Tongue (tissue), 3 donors: ENCODE measurements around the gene TMEM132C. TPM values are rescaled to one million over a fixed set of nuclear protein-coding genes. Genes with fewer than 3 reads are reported as not detected.

Experiments used
- DNase-seq: peaks from one replicate; pipeline ENCODE4 v3.0.0-alpha.2; 2015
- small RNA-seq: library from RNA; depleted of rRNA; stranded (forward); fragments of <200 nt; gene quantifications from one replicate; pipeline ENCODE3, GENCODE V24; 2014; ENCODE audit warnings: low replicate concordance
- total RNA-seq: library from RNA; depleted of rRNA; stranded (reverse); fragments of >200 nt; gene quantifications from one replicate; pipeline ENCODE4 v1.2.3, GENCODE V29; 2014

Gene TMEM132C
- total RNA-seq, 1 donor from 2014 or later, result 8.7 TPM

DNA sequence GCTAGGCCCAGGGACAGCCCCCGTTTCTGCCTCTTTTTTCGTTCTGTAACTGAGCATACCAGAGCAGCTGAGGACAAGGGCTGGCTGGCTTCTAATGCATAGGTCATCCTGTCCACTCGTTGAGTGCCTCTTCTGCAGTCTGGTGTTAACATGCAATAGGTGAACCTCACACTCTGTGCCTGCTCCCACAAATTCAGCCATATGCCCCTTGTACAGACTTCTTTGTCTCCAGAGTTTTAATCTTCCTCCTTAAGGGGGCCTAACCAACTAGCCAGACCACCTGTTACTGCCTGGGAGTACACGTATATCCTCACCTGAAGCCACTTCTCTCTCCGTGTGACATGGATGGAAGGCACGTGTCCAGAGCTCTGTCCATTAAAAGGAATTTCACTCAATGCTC, 445.7 kb downstream of the TMEM132C start:
- no peak for DNase-seq

DNA sequence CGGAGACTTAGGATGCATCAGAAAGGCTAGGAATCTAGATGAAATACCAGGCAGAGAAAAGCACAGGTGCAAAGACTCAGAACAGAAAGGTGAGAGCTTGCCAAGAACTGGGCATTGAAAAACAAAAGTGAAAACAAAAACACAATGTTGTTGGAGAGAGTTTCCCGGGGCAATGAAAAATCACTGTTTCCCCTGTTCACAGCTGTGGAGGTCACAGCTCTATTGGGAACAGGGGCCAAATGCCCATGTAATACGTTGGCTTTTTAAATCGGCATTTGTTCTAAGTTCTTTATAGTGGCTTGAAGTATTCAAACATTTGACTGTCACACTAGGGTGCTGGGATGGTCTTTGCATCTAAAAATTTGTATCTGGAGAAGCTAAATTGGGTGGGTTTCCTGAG, 448.5 kb downstream of the TMEM132C start:
- DNase-seq, result no peak

DNA sequence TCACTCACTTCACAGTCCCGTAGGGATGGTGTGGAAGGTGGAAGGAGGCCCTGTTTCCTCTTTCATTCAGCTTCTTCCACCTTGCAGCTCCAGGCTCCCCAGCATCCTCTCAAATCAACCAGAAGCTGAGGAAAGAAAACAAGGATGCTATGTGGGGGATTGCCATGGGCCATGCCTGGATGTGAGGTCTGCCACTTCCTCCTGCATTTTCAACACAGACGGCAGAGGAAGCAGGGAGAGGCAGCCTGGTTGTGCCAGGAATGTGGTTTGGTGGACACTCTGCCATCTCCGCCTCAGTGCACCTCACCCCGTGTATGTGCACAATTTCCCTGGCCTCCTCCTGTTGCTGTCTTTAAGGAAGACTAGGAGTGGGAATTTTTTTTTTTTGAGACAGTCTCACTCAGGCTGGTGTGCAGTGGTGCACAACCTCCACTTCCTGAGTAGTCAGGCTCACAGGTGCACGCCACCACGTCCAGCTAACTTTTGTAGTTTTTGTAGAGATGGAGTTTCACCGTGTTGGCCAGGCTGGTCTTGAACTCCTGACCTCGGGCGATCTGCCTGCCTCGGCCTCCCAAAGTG, 457.6 kb downstream of the TMEM132C start:
- no peak for DNase-seq

DNA sequence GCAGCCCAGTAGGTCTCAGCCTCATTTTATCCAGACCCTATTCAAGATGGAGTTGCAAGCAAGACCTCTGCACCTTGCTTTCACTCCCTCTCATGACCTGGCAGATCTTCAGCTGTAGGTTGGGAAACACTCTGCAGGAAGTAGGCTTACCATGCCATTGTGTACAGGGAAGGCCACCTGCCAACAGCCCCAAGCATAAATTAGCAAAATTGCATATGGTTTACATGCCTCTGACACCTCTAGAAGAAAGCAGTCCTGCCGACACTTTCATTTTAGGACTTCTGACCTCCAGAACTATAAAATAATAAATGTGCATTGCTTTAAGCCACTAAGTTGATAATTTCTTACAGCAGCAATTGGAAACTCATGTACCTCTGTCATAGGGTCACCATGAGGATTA, 459.9 kb downstream of the TMEM132C start:
- no peak for DNase-seq

DNA sequence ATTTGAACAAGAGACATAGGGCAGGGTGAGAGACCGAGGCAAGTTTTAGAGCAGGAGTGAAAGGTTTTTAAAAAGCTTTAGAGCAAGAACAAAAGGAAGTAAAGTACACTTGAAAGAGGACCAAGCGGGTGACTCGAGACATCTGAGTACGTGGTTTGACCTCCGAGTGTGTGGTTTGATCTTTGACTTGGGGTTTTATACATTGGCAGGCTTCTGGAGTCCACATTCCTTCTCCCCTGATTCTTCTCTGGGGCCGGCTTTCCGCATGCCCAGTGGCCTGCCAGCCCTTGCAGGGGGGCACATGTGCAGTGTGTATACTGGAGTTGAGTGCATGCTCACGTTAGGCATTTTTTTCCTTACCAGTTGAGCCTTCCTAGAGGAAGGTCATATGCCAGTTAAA, 460.5 kb downstream of the TMEM132C start:
- no peak for DNase-seq

DNA sequence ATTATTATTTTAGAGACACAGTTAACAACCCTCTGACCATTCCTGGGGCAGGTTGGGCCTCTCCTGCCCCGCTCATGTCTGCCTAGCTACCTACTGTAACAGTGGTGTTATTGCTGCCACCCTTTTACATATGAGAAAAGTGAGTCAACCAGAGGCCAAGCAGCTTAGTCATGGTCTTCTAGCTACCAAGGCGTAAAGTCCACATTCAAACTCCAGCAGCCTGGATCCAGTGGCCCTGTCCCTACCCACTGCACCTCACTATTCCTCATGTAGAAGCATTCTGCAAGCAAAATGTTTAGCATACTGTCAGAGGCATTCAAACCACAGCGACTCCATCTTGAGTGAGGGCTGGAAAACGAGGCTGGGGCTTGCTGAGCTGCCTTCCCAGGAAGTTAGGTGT, 461.0 kb downstream of the TMEM132C start:
- DNase-seq, result no peak

DNA sequence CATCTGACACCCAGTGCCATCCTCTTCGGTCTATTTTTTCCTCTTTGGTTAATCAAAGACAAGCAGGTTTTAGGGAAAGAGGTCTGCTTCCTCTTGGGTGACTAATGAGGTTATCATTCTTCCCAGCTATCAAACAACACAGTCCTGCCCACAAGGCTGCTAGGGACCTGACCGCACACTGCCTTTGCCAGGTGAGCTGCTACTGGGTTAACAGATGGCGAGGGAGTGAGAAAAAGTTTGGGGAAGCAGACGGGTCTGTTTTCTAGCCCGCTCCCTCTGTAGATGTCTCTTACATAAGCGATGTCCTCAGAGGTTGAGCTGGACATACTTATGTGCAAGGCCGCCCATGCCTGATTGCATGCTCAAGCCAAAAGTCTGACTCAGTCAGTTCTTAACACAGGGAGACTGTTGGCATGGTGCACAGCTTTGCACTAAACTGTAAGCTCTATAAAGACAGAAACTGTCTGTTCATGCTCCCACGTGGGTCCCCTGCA, 462.7 kb downstream of the TMEM132C start:
- DNase-seq, result peak; percentile 4

DNA sequence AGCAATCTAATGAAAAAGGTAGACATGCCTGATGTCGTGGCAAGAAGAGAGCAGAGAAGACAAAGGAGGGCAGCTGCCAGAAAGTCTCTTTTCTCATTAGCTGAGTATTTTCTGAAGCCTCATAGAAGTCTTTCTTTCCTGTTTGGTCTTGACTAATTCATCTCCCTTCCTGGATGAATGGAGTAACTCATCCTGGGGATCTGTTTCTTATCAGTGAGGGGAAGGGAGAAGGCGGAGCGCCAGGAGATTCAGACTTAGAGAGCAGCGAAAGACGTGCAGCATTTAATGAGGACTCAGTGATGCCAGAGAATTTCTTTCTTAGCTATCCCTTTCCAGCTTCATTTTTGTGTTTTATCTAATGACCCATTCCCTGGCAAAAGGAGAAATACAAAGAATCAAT, 467.4 kb downstream of the TMEM132C start:
- peak; percentile 48 for DNase-seq

DNA sequence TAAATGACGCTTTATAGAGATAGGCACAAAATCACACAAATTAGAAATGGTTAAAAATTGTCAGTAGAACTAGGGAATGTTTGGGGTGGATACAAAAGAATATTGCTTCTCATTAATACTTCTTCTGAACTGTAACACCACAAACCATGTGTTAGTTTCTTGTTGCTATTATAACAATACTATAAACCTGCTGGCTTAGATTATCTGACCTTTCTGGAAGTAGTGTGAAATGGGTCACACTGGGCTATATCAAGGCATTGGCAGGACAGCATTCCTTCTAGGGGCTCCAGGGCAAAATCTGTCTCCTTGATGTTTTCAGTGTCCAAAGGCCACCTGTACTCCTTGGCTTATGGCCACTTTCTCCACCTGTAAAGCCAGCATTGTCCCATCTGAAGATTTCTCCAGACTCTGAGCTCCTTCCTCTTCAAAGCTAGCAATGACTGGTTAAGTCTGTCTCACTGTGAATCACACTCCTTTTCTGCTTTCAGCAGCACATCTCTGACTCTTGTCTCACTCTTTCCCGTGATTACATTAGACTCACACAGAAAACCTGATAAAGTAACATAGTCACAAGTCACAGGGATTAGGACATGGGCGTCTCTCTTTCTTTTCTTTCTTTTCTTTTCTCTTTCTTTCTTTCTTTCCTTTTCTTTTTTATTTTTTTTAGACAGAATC, 470.5 kb downstream of the TMEM132C start:
- no peak for DNase-seq

DNA sequence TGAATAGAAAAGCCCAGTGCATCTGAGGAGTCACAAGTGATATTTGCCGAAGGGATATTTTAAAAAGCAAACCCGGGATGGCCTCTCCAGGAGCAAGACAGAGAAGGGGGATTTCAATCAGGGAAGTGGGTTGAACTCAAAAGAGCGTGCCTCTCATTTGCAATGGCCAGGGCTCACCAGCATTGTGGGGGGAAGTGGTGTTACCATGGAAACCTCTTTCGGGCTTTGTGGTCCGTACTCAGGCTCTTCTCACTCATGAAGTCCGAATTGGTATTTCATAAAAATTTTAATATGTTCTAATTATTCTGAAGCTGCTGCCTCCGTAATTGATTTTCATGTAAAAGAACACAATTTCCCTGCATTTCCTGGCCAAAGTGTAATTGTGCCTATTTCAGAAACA, 476.9 kb downstream of the TMEM132C start:
- no peak for DNase-seq

DNA sequence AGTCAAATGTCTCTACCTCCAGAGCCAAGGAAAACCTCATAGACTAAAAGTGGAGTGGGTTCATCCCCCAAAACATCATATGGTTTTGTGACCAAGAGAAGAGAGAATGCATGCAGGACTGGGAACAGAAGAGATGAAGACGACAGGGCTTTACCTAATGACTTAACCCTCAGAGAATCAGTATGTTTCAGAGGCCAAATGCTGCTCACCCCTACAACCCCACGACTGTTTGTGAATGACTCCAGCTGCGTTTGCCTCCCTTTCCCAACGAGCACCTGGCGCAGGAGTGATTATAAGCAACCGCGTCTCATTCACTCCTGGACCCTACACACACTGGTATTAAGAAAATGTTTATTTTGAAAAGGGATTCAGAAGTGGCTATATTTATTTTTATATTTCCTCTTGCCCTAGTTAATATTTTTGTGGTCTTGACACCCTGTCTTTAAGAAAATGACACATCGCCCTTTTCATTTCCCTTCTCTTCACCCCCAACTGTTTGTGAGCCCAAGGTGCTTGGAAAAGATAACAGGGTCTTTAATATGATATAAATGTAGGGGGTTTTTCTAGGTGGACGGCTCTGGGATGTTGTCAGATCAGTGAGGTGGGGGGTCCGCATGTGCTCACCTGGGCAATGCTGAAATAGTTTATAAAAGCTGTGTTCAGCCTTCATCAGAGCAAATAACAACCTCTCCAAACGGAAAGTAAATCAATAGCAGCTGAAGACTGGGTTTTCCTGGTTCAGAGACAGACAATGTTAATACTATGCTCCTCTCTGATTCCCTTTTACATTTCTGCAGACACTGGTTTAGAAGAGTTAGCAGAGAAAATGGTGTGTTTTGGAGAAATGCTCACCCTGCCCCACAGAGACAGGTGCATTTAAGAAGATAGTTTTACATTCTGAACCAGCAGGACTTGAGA, 479.1 kb downstream of the TMEM132C start:
- no peak for DNase-seq

DNA sequence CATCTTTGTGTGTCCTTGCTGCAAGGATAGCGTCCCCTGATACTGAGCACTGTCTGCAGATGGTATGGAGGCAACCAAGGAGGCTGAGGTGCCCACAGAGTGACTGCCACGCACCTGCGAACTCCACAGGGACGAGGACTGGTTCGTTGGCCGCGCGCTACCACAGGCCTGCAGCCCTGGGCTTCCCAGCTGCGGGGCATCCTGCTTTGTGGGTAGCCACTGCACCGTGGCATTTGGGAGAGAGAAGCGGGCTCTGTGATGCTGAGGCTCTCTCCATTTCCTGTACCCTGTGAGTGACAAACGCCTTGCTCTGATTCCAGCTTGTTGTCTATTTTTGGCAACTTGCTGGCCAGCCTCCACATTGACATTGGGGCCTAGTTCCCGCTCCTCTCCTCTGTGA, 480.5 kb downstream of the TMEM132C start:
- DNase-seq, result no peak

DNA sequence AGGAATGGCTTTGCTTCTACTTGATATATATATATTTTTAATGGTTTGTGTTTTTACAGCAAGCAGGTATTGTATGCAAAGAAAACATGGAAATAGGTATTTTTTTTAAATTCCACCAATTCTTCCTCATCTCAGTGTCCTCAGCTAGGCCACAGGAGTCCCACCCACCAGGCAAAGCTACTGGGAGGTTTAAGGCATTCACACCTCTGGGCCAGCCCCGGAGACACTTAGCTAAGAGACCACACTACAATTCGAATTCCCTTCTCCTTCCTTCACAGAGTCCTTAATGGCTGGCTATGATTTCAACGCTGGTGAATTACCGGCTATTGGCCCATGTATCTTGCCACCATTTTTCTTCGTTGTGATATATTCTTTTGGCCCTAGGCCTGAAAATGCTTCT, 485.4 kb downstream of the TMEM132C start:
- DNase-seq, result no peak

DNA sequence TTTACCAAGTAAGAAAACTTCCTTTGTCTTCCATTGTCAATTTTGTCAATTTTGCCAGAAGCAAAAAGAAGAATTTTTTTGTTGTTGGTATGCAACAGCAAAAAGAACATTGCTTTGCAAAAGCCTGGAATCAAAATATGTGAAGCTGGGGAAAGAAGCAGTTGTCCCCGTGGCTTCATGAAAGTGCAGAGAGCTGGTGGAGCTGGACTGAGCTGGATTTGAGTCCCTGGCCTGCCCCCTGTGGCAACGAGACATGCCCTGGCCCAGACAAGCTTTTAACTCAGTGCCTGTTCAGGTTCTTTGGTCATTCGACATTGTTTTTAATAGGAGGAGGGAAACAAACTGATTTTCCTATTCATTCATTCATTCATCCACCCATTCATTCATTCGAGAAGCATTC, 486.5 kb downstream of the TMEM132C start:
- no peak for DNase-seq

DNA sequence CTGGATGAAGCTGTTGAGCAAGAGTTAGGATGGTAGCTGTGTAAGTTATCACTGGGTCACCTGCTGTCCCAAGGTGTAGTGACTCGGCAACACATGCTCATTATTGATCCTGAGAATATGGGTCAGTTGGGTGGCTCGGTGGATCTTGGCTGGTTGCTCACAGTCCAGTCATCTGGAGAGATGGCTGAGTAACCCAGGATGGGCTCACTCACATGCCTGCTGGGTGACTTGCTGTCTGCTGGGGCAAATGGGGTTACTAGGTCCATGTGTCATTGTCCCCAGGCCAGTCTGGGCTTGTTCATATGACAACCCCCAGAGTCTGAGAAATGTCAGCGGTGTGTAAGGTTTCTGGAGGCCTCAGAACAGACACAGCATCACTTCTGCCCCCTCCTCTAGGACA, 487.3 kb downstream of the TMEM132C start:
- DNase-seq, result no peak

DNA sequence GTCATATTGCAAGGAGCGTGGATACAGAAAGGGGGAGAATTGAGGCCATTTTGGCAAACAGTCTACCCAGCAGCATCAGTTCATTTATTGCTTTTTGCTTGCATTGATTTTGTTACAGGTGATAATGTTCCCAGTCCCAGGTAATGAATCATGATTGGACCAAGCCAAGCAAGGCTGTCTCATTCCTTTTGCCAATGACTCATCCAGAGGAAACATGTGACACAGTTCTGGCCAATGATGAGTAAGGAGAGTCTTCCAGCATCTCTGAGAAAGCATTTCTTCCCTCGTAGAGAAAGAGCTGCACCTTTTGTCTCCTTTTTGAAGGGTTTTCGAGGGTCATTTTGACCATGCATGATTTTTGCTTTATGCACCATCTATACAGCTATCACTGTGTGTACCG, 488.6 kb downstream of the TMEM132C start:
- no peak for DNase-seq

Small RNA genes within 50 kb of the gene (small RNA-seq; reads per million reads assigned to genes)
- 0.10 reads per million for gene MIR3612
- not detected for gene MIR4419B
